Heart left ventricle (tissue), 16 donors: Measurements from ENCODE around the gene OSGEP. TPM values are rescaled to one million over a fixed set of nuclear protein-coding genes. Genes with fewer than 3 reads are reported as not detected.

Source experiments
- ATAC-seq, 4 donors: fragments of 200-7000 bp; cut with Tn5 transposase; one replicate each; pipeline ENCODE4 v1.9.1; 2020 to 2022; ENCODE audit warnings: moderate library complexity in 4 of 4, mild to moderate bottlenecking in 3 of 4, moderate number of reproducible peaks in 1 of 4
- DNase-seq, 5 donors: peaks; one replicate each; pipeline ENCODE4 v3.0.0-alpha.2; 2020
- H3K27ac ChIP-seq, 12 donors: fragments of 200-600 bp; sonication (generic) in 4 of 12; one replicate each; pipeline versions ENCODE4 v1.5.0 to v1.8.0; 2016 to 2022; ENCODE audit warnings: mild to moderate bottlenecking in 2 of 12
- H3K27me3 ChIP-seq, 9 donors: fragments of 200-600 bp; sonication (generic) in 2 of 9; one replicate each; pipeline versions ENCODE4 v1.5.1 to v1.8.0; 2016 to 2022; ENCODE audit warnings: mild to moderate bottlenecking in 3 of 9
- H3K36me3 ChIP-seq, 9 donors: fragments of 200-600 bp; sonication (generic) in 2 of 9; one replicate each; pipeline versions ENCODE4 v1.5.0 to v1.8.0; 2018 to 2022; ENCODE audit warnings: mild to moderate bottlenecking in 2 of 9
- H3K4me1 ChIP-seq, 12 donors: fragments of 200-600 bp; sonication (generic) in 4 of 12; one replicate each; pipeline versions ENCODE4 v1.5.0 to v1.8.0; 2016 to 2022; ENCODE audit warnings: mild to moderate bottlenecking in 3 of 12
- H3K4me3 ChIP-seq, 12 donors: fragments of 200-600 bp; sonication (generic) in 4 of 12; one replicate each; pipeline versions ENCODE4 v1.5.0 to v1.8.0; 2017 to 2022; ENCODE audit warnings: mild to moderate bottlenecking in 9 of 12, moderate library complexity in 4 of 12
- H3K9me3 ChIP-seq, 12 donors: fragments of 200-600 bp; sonication (generic) in 4 of 12; one replicate each; pipeline versions ENCODE4 v1.5.0 to v1.8.0; 2016 to 2022; ENCODE audit warnings: mild to moderate bottlenecking in 1 of 12
- POLR2A ChIP-seq, 2 donors: fragments of 450-650 bp; IDR thresholded peaks; one replicate each; pipeline ENCODE4 v1.6.1; 2017; ENCODE audit warnings: antibody characterized with exemption in 2 of 2, mild to moderate bottlenecking in 2 of 2, moderate library complexity in 2 of 2
- WGBS, 4 donors: extraction: QIAGEN DNeasy Blood & Tissue Kit in 2 of 4; methylation state at CpG; one replicate each; pipeline versions ENCODE4 v1.1.5 to v1.1.7; 2013 to 2018; 5-methylcytosine and 5-hydroxymethylcytosine counted together
- intact Hi-C, 10 donors: fragments of 100-400 bp; cut with DNase I; formaldehyde crosslinking; loops; one replicate each; pipeline versions ENCODE4 v1.11.1 to v1.14.2; 2022
- polyA plus RNA-seq, 2 donors: library from polyadenylated mRNA; stranded (reverse); fragments of 200-250 nt; gene quantifications; one replicate each; pipeline ENCODE4 v1.2.3, GENCODE V29; 2013
- total RNA-seq, 9 donors: library from RNA; depleted of rRNA in 2 of 9; stranded (reverse); fragments of >200 nt in 2 of 9; fragmentation: NEBNext Ultra II Directional in 3 of 9; extraction: Animal tissue kit (Norgen Biotek cat#: 25700) in 3 of 9; gene quantifications; one replicate each; pipeline versions ENCODE4 v1.1.0 to v1.2.4, GENCODE V29; 2016 to 2023
- TF ChIP-seq, protein P1 (sequence below), 12 donors: fragments of 200-600 bp; sonication (generic) in 4 of 12; IDR thresholded peaks; one replicate each; pipeline versions ENCODE4 v1.5.0 to v1.8.0; 2018 to 2022; ENCODE audit warnings: antibody characterized with exemption in 12 of 12, mild to moderate bottlenecking in 5 of 12
- donor health status: ischemic (EF 13 %, LVEDD 7.1; RV severe dilation, severe dysfunction).
- donor health status: healthy with polysubstance abuse.
- donor health status: DM: no; HTN: yes; CAD: no.
- donor health status: DM: no; HTN: no; CAD: no.
- donor health status: ischemic (EF 25% LVEDD 6.9; RV normal size, moderate dysfunction).
- donor health status: ischemic (EF 25% LVEDD 5.7; RV mildly dilated, moderate dysfunction).
- donor health status: healthy.
- donor health status: DM: yes; HTN: yes; CAD: no.
- donor health status: ischemic (EF 35%, LVEDD 5.7; RV mildly dilated, moderate dysfunction).
- donor health status: nonischemic (EF 11% LVEDD 7.7; RV severe dilation, severe dysfunction).
- donor health status: DM: yes; HTN: yes; CAD: no.
- donor health status: PGD.
- donor health status: ischemic (EF 29% LVEDD 5.4; RV normal size, mild dysfunction).
- donor health status: nonischemic (EF 23%, LVEDD 6.1; RV moderate dilation, normal function).

Gene OSGEP
- total and polyA plus RNA-seq, 11 donors: 16.1 to 40.9 (median 21.6) TPM

DNA sequence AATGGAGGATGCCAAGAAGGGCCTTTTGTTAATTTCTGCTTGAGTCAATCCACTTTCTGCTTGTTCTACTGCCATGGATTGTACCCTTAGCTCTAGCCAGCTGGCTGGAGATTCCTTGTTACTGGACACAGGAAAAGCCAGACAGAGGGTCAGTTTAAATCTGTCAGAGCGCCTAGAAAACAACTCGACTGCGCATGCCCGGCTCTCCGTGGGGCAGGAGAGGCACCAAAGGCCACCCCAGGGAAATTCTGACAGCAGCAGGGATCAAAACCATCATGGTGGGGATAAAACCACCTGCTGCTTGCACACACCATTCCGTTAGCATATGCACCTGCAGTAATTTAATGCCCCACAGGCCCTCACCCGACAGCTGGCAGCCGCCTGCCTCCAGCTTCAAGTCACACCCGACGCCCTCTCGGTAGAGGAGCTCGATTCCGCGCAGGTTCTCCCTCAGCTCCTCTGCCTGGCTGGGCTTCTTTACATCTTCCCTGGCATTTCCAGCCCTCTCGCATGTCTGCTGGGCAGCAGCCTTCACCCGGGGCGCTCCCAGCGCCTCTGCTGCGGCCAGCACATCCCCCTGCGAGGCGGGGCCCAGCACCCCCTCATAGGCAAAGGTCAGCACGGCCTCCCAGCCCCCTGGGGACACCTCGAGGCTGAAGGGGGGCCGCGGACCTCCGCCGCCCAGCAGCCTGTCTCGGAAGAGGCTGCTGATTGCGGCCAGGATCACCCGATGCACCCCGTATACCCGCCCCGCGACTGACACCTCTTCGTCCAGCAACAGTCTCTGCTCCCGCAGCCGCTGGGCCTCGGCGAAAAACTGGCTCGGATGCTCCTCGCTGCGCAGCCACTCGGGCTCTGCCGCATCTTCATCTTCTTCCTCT lies 19.7 kb downstream of the OSGEP start:
- WGBS, 4 donors: 15 to 22% (median 20%) methylated on average over 35 to 44 of the region's 44 CpGs
- ATAC-seq: peak; percentile 52 to 73 (median 65)
- H3K27ac ChIP-seq: peak overlapping the region in 11 of 12 donors; percentile 4 to 83 (median 70)
- TF ChIP-seq, protein P1, sequence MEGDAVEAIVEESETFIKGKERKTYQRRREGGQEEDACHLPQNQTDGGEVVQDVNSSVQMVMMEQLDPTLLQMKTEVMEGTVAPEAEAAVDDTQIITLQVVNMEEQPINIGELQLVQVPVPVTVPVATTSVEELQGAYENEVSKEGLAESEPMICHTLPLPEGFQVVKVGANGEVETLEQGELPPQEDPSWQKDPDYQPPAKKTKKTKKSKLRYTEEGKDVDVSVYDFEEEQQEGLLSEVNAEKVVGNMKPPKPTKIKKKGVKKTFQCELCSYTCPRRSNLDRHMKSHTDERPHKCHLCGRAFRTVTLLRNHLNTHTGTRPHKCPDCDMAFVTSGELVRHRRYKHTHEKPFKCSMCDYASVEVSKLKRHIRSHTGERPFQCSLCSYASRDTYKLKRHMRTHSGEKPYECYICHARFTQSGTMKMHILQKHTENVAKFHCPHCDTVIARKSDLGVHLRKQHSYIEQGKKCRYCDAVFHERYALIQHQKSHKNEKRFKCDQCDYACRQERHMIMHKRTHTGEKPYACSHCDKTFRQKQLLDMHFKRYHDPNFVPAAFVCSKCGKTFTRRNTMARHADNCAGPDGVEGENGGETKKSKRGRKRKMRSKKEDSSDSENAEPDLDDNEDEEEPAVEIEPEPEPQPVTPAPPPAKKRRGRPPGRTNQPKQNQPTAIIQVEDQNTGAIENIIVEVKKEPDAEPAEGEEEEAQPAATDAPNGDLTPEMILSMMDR (IDR thresholded peaks at IDR 0.05): no peak
- no peaks in the 10 kb centered on the region for H3K9me3 ChIP-seq
- H3K27me3 ChIP-seq: peaks cover 0 to 6% (median 0%) of the 10 kb centered on the region in 9 donors
- peaks cover 0 to 32% (median 10%) of the 10 kb centered on the region in 12 donors for H3K4me1 ChIP-seq
- peak; percentile 44 to 87 (median 66) for DNase-seq
- intact Hi-C loops: no loop called here
- peaks cover 0 to 1% (median 0%) of the 10 kb centered on the region in 9 donors for H3K36me3 ChIP-seq
- peak overlapping the region in 11 of 12 donors; percentile 17 to 61 (median 50) for H3K4me3 ChIP-seq

GRCh38 chr14:20429801-20430669 lies 24.6 kb downstream of the OSGEP start:
- intact Hi-C loops: no loop called here
- peaks cover 0 to 47% (median 5%) of the 10 kb centered on the region in 12 donors for H3K4me1 ChIP-seq

DNA sequence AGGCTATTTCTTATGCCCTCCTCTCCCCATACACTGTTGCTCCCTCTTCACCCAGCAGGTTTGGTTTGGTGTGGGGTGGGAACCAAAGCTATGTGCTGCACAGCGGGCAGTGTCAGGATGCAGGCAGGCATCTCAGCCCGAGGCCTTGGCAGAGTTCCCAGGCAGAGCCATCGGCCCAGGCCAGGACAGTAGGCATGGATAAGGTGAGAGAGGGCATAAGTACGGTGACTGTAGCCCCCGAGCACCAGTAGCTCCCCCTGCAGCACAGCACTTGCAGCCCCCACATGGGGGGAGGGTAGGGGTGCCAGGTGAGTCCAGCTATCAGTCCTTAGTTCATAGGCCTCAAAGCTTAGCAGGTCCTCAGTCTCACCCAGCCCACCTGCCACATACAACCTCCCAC lies 25.8 kb downstream of the OSGEP start:
- TF ChIP-seq, protein P1 (IDR thresholded peaks at IDR 0.05): no peak
- no peak for TF ChIP-seq POLR2A (IDR thresholded peaks at IDR 0.05)
- WGBS, 4 donors: 31 to 46% (median 34%) methylated on average over 3 to 5 of the region's 5 CpGs
- peak in 1 of 4 donors; percentile 18 for ATAC-seq
- Histone ChIP-seq H3K27ac (peak overlapping the region in 1 of 12 donors; percentile 81), H3K4me3 (no peak overlapping the region), H3K4me1 (peaks cover 0 to 45% (median 1%) of the 10 kb centered on the region in 12 donors), H3K27me3 (no peaks in the 10 kb centered on the region), H3K36me3 (peaks cover 0 to 3% (median 0%) of the 10 kb centered on the region in 9 donors), H3K9me3 (no peaks in the 10 kb centered on the region)
- intact Hi-C loops: no loop called here
- DNase-seq: no peak

More at GRCh38 chr14:20429801-20430669, 24.6 kb downstream of the OSGEP start:
- peak; percentile 29 to 55 (median 45) for ATAC-seq
- no peak overlapping the region for H3K4me3 ChIP-seq
- H3K27me3 ChIP-seq: no peaks in the 10 kb centered on the region
- 71 to 80% (median 74%) methylated on average over 11 to 30 of the region's 30 CpGs for WGBS, 4 donors
- peak in 4 of 5 donors; percentile 18 to 58 (median 46) for DNase-seq
- TF ChIP-seq, protein P1 (IDR thresholded peaks at IDR 0.05): no peak
- no peak for TF ChIP-seq POLR2A (IDR thresholded peaks at IDR 0.05)
- H3K27ac ChIP-seq: no peak overlapping the region
- peaks cover 0 to 3% (median 0%) of the 10 kb centered on the region in 9 donors for H3K36me3 ChIP-seq
- no peaks in the 10 kb centered on the region for H3K9me3 ChIP-seq
